ENCODE data around the gene LYSET. TPM values are rescaled to one million over a fixed set of nuclear protein-coding genes. Genes with fewer than 3 reads are reported as not detected.

The LYSET gene
- total RNA-seq, 1 experiment from 2014 or later, result 25.6 TPM

DNA sequence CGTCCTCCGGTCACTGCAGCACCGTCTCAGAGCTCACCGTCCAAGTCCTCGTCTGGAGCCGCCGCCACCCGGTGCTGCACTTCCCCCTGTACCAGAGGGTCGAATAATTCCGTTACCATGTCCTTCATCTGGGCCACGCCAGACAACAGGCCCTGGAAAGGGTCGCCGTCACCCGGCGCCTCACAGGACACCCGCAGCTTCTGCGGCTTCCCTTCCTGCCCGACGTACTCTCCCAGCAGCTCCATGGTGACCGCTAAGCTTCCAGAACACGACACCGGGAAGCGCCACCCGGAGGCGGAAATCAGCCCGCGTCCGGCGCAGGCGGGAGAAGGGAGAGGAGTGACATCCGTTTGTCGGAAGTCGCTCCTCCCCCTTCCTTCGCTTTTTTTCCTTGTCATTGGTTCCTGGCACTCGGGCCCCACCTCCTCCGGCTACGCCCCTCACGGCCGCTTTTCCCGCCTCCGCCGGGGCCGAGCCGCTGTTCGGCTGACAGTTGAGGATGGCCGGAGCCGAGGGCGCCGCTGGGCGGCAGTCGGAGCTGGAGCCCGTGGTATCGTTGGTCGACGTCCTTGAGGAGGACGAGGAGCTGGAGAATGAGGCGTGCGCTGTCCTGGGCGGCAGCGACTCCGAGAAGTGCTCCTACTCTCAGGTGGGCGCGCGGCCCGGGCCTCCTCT, 21.8 kb downstream of the LYSET start, which contains the start of the genes GON7 and UBR7 (continued):
- TF ChIP-seq, protein P1, sequence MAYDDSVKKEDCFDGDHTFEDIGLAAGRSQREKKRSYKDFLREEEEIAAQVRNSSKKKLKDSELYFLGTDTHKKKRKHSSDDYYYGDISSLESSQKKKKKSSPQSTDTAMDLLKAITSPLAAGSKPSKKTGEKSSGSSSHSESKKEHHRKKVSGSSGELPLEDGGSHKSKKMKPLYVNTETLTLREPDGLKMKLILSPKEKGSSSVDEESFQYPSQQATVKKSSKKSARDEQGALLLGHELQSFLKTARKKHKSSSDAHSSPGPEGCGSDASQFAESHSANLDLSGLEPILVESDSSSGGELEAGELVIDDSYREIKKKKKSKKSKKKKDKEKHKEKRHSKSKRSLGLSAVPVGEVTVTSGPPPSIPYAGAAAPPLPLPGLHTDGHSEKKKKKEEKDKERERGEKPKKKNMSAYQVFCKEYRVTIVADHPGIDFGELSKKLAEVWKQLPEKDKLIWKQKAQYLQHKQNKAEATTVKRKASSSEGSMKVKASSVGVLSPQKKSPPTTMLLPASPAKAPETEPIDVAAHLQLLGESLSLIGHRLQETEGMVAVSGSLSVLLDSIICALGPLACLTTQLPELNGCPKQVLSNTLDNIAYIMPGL (CRISPR knock-in tag; IDR thresholded peaks at IDR 0.05), result peak; percentile 33; the same call in 1 of the 2 replicates
- TF ChIP-seq OVOL2 (CRISPR knock-in tag; IDR thresholded peaks at IDR 0.05; ENCODE audit: borderline replicate concordance) (no peak), NR1H2 (CRISPR knock-in tag; IDR thresholded peaks at IDR 0.05) (no peak), JUN (CRISPR knock-in tag; IDR thresholded peaks at IDR 0.05) (peak; percentile 73; the same call in 1 of the 2 replicates), CREM (CRISPR knock-in tag; IDR thresholded peaks at IDR 0.05) (peak; percentile 70; the same call in 1 of the 2 replicates), TEAD4 (CRISPR knock-in tag; IDR thresholded peaks at IDR 0.05) (no peak), ZNF416 (CRISPR knock-in tag; IDR thresholded peaks at IDR 0.05) (no peak), JAZF1 (CRISPR knock-in tag; IDR thresholded peaks at IDR 0.05) (no peak), FOXP1 (CRISPR knock-in tag; IDR thresholded peaks at IDR 0.05; ENCODE audit: borderline replicate concordance) (peak; percentile 86; the same call in 1 of the 2 replicates), MYBL2 (CRISPR knock-in tag; IDR thresholded peaks at IDR 0.05) (peak; percentile 57; the same call in 1 of the 2 replicates), NFATC4 (CRISPR knock-in tag; IDR thresholded peaks at IDR 0.05) (no peak), RELA (CRISPR knock-in tag; IDR thresholded peaks at IDR 0.05; ENCODE audit: borderline replicate concordance) (no peak), SOX15 (CRISPR knock-in tag; IDR thresholded peaks at IDR 0.05) (no peak), ZNF138 (CRISPR knock-in tag; conservative IDR thresholded peaks at IDR 0.05) (no peak), SMAD3 (CRISPR knock-in tag; IDR thresholded peaks at IDR 0.05; ENCODE audit: borderline replicate concordance) (no peak; the same call in 1 of the 2 replicates)
- TF ChIP-seq, protein P2, sequence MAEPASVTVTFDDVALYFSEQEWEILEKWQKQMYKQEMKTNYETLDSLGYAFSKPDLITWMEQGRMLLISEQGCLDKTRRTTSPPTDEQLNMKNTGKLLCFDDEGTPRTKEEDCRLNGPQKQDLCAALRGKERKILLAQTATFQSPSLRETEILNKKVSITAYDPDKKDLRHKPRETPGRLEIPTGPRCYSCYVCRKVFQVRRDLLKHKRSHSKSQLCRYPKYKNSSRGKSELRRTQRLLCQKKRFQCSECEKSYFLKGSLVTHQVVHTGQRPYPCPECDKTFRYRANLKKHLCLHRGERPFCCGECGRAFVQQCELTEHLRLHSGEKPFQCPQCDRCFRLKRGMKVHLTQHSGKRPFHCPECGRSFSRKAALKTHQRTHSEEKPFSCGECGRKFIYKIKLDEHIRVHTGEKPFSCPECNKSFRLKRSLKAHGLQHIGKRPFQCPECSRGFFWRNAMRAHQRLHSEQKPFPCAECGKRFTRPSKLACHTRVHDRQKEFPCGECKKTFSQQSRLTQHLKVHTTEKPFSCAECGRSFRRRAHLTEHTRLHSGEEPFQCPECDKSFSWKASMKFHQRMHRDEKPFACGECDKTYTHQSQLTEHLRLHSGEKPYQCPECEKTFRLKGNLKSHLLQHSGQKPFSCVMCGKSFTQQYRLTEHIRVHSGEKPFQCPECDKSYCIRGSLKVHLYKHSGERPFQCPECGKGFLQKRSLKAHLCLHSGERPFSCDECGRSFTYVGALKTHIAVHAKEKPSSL (CRISPR knock-in tag; conservative IDR thresholded peaks at IDR 0.05), result no peak
- TF ChIP-seq, protein P3, sequence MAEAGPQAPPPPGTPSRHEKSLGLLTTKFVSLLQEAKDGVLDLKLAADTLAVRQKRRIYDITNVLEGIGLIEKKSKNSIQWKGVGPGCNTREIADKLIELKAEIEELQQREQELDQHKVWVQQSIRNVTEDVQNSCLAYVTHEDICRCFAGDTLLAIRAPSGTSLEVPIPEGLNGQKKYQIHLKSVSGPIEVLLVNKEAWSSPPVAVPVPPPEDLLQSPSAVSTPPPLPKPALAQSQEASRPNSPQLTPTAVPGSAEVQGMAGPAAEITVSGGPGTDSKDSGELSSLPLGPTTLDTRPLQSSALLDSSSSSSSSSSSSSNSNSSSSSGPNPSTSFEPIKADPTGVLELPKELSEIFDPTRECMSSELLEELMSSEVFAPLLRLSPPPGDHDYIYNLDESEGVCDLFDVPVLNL (CRISPR knock-in tag; IDR thresholded peaks at IDR 0.05; ENCODE audit: borderline replicate concordance, low read depth), result peak; percentile 92
- TF ChIP-seq, protein P4, sequence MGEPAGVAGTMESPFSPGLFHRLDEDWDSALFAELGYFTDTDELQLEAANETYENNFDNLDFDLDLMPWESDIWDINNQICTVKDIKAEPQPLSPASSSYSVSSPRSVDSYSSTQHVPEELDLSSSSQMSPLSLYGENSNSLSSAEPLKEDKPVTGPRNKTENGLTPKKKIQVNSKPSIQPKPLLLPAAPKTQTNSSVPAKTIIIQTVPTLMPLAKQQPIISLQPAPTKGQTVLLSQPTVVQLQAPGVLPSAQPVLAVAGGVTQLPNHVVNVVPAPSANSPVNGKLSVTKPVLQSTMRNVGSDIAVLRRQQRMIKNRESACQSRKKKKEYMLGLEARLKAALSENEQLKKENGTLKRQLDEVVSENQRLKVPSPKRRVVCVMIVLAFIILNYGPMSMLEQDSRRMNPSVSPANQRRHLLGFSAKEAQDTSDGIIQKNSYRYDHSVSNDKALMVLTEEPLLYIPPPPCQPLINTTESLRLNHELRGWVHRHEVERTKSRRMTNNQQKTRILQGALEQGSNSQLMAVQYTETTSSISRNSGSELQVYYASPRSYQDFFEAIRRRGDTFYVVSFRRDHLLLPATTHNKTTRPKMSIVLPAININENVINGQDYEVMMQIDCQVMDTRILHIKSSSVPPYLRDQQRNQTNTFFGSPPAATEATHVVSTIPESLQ (CRISPR knock-in tag; IDR thresholded peaks at IDR 0.05), result no peak
- TF ChIP-seq, protein P5, sequence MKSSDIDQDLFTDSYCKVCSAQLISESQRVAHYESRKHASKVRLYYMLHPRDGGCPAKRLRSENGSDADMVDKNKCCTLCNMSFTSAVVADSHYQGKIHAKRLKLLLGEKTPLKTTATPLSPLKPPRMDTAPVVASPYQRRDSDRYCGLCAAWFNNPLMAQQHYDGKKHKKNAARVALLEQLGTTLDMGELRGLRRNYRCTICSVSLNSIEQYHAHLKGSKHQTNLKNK (CRISPR knock-in tag; IDR thresholded peaks at IDR 0.05), result no peak
- TF ChIP-seq, protein P6, sequence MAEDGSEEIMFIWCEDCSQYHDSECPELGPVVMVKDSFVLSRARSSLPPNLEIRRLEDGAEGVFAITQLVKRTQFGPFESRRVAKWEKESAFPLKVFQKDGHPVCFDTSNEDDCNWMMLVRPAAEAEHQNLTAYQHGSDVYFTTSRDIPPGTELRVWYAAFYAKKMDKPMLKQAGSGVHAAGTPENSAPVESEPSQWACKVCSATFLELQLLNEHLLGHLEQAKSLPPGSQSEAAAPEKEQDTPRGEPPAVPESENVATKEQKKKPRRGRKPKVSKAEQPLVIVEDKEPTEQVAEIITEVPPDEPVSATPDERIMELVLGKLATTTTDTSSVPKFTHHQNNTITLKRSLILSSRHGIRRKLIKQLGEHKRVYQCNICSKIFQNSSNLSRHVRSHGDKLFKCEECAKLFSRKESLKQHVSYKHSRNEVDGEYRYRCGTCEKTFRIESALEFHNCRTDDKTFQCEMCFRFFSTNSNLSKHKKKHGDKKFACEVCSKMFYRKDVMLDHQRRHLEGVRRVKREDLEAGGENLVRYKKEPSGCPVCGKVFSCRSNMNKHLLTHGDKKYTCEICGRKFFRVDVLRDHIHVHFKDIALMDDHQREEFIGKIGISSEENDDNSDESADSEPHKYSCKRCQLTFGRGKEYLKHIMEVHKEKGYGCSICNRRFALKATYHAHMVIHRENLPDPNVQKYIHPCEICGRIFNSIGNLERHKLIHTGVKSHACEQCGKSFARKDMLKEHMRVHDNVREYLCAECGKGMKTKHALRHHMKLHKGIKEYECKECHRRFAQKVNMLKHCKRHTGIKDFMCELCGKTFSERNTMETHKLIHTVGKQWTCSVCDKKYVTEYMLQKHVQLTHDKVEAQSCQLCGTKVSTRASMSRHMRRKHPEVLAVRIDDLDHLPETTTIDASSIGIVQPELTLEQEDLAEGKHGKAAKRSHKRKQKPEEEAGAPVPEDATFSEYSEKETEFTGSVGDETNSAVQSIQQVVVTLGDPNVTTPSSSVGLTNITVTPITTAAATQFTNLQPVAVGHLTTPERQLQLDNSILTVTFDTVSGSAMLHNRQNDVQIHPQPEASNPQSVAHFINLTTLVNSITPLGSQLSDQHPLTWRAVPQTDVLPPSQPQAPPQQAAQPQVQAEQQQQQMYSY (CRISPR knock-in tag; IDR thresholded peaks at IDR 0.05), result no peak
- TF ChIP-seq, protein P7, sequence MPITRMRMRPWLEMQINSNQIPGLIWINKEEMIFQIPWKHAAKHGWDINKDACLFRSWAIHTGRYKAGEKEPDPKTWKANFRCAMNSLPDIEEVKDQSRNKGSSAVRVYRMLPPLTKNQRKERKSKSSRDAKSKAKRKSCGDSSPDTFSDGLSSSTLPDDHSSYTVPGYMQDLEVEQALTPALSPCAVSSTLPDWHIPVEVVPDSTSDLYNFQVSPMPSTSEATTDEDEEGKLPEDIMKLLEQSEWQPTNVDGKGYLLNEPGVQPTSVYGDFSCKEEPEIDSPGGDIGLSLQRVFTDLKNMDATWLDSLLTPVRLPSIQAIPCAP (CRISPR knock-in tag; IDR thresholded peaks at IDR 0.05), result no peak

All from WTC11 (cell line).